NCI-H82 treated with DMSO at 0.1 percent for 48 hours (cell line): ENCODE results near the gene TPD52L2.
"Not testable (repeated sequence)": the region's sequence is repeated elsewhere in the genome, so short reads cannot be mapped to it uniquely, and the experiment has no call there.

Experiments used
- DNase-seq: peaks from one replicate; lab custom pipeline; 2025; ENCODE audit not compliant: unreplicated experiment; lab: John Stamatoyannopoulos, UW

The TPD52L2 gene

DNA sequence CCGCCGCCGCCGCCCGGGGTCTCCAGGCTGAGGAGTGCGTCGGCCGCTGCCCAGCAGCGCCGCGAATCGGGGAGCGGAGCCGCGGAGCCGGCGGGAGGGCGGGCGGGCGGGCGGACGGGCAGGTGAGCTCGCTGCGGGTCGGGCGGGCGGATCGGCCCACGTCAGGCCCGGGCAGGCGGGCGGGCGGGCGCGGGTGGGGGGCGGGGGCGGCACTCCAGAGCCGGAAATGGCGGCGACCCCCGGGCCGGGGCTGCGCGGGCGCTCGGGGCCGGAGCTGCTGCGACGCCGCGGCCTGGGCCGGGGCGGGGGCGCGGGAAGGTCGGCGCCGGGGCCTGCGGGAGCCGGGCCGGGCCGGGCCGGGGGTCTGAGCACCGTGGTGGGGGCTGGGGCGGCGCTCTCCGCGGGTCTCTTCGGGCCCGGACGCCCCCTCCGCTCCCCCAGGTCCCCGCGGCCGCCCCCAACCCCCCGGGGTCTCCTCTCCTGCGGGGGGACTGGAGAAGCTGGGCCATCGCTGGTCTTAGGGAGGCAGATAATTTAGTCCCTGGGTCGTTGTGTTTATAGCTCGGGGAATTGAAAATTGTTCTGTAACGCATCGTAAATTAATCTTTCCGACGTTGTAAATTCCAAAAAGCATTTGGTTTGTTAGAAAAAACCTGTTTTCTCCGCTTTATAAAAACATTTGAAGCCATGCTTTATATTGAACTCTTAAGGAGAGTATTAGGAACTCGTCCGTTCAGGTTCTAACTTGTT, 30.3 kb downstream of the TPD52L2 start:
- DNase-seq = no peak

DNA sequence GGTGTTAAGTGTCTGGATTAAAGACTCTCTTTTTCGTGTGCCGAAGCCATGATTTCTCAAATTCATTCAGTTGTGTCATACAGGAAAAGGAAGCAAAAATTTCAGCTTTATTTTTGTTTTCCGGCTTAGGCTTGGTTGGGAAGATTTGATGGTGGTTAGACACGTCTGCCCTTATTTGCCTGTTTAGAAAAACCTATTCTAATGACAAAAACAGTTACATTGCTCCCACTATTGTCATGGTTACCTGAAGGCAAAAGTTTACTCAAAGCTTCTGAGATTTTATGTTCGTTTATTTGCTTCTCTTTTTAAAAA, 30.8 kb downstream of the TPD52L2 start:
- no peak for DNase-seq

GRCh38 chr20:63896264-63897105, 31.4 kb downstream of the TPD52L2 start:
- no peak for DNase-seq

DNA sequence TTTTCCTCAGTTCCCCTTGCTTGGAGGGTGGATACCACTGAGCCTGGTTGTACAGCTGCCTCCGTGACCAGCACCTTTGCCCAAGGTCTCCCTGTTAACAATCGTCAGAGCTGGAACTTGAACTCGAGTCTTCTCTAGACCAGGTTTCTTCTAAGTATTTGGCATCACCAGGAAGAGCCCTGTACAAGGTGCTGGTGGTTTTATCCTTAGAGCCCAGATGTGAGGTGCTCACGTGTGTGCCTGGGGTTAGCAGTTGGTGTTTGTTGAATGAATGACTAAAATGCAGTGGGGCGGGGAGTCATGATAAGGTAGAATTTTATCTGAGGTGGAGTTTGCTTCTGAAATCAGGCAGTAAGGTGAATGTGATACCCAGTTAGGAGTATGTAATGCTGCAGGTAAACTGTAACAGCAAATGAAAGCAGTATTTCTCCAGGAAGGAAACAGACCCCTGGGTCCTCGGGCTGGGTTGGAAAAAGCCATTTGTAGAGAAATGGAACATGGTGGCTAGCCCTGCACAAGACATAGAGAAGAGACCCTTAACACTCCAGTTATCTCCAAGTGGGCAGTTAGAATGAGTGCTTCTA, 33.0 kb downstream of the TPD52L2 start:
- DNase-seq = no peak

DNA sequence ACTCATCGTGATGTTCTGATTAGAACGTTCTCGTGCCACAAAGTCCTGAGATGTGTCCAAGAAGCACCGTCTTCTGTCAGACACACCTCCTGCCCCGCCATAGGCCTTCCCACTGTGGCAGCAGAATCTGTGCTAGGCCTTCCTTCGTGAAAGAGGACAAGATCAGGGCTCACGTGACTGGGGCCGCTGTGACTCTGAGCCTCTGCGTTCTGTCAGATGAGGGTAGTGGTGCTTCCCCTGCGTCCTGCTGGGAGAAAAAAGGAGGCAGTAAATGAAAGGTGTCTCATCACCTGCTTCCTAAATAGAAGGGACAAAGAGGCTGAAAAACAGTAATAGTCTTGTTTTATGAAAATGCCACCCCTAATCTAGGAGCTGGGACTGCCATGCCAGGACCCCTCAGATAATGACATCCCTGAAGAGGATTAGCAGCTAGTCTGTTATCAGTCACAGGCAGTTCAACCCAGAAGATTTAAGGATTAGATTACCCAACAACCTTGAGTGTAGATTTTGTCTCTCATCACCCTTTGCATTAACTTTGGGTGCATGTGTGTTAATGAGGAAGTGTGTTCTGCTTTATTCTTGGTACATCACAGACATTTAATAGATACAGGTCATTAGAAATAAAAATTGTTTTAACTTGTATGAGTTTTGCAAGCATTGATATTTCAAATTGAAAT, 34.0 kb downstream of the TPD52L2 start:
- peak; percentile 84 for DNase-seq

DNA sequence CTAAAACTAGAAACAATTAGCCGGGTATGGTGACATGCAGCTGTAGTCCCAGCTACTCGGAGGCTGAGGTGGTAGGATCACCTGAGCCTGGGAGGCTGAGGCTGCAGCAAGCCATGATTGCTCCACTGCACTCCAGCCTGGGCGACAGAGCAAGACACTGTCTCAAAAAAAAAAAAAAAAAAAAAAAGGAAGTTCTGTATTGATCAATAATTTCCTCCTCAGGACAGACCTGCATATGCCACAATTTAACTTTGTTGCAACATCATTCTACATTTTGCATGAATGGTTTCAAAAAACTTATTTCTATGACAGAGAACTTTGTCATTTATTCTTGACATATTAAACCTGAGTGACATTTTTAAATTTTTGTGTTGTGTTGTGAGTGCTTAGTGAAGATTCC, 35.3 kb downstream of the TPD52L2 start:
- DNase-seq = no peak

- DNase-seq = no peak
These were observed 38.9 kb downstream of the TPD52L2 start for GRCh38 chr20:63903796-63904561.

GRCh38 chr20:63908008-63908682, 43.1 kb downstream of the TPD52L2 start:
- no peak for DNase-seq

DNA sequence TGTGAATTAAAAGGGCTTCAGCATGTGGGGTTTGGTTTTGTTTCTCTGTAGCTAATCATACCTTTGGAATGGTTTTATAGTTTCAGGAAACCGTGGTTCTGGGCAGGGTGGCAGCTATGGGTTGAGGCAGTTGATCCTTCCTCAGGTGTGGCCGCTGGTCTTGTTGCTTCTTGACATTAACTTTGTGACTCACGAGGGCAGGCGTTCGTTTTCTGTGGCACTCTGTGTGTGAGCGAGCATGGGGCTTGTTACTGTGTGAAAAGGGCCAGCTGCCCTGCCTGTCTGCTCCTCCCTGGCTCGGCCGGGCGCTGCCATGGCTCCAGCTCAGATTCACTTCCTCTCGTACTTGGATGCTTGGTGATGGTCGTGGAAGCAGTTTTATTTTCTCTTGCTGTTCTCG, 46.1 kb downstream of the TPD52L2 start:
- DNase-seq = no peak

DNA sequence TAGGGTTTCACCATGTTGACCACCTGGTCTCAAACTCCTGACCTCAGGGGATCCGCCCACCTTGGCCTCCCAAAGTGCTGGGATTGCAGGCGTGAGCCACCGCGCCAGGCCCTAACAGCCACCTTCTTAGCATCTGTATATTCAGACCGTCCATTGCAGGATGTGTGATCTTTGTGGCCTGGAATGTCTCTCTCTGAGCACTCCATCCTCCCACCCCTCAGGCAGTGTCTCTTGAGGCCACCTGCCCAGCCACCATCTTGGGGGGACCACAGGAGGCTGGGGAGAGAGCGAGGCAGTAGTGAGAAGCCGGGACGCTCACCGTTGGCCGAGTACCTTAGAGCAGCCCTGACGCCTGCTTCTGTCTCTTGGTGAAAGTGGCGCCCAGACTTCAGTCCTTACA, 48.7 kb downstream of the TPD52L2 start:
- no peak for DNase-seq

DNA sequence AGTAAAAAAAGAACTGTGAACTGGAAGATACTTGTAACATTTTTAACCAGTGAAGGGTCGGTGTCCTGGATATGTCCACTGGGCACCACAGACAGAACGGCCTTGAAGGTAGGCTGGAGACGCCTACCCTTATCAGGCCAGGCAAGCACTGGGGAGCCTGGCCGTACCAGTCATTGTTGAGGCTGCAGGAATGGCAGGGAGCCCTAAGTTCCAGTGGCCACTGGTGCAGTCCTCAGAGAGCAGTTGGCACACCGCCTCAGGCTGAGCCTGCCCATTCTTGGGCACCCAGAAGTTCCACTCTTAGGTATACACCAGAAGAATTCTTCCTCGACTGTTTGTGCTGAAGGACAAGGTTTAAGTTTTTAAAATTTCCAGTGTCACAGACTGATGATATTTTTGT, 50.4 kb downstream of the TPD52L2 start:
- DNase-seq = no peak

GRCh38 chr20:63916371-63916939, 51.4 kb downstream of the TPD52L2 start:
- not testable (repeated sequence) for DNase-seq

GRCh38 chr20:63917811-63918210, 52.7 kb downstream of the TPD52L2 start:
- no peak for DNase-seq

DNA sequence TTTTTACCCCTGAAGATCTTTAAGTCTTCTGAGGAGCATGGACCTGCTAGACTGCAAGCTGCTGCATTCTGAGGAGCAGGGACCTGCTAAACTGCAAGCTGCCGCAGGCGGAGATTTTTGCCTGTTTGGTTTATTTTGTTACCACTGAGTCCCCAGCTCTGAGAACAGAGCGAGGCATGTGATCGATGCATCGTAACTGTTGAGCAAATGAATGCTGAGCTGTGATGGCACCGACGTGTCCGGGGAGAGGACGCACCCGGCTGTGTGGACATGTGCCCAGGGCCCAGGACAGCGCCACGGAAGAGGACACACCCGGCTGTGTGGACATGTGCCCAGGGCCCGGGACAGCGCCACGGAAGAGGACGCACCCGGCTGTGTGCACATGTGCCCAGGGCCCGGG, 54.1 kb downstream of the TPD52L2 start:
- no peak for DNase-seq

- no peak for DNase-seq
These were observed 55.2 kb downstream of the TPD52L2 start for GRCh38 chr20:63920226-63920625.

GRCh38 chr20:63923651-63924050, 58.6 kb downstream of the TPD52L2 start:
- no peak for DNase-seq

DNA sequence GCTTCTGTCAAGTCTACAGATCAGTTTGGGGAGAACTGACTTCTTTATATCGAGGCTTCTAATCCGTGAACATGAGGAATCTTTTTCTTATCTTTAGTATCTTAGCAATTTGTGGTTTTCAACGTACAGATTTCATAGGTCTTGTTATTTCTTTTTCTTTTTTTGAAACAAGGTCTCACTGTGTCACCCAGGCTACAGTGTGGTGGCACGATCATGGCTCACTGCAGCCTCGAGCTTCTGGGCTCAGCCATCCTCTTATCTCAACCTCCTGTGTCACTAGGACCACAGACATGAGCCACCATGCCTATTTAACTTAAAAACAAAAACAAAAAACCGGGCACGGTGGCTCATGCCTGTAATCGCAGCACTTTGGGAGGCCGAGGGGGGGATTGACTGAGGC, 59.2 kb downstream of the TPD52L2 start:
- no peak for DNase-seq

DNA sequence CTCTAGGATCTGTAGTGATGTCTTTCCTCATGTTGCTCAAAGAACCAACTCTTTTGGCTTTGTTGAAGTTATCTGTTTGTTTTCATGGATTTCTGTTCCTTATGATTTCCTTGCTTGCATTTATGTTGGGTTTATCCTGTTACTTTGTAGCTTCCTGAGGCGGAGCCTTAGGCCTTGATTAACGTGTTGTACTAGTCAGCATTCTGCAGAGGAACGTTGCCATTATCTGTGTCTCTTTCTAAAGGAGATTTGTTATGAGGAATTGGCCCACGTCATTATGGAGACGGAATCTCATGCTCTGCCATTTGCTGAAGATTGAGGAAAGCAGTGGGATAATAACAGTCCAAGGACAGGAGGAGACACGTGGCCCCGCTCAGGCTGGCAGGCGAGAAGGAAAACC, 61.2 kb downstream of the TPD52L2 start:
- DNase-seq = no peak

- DNase-seq = no peak
These were observed 64.0 kb downstream of the TPD52L2 start for GRCh38 chr20:63929071-63929470.

DNA sequence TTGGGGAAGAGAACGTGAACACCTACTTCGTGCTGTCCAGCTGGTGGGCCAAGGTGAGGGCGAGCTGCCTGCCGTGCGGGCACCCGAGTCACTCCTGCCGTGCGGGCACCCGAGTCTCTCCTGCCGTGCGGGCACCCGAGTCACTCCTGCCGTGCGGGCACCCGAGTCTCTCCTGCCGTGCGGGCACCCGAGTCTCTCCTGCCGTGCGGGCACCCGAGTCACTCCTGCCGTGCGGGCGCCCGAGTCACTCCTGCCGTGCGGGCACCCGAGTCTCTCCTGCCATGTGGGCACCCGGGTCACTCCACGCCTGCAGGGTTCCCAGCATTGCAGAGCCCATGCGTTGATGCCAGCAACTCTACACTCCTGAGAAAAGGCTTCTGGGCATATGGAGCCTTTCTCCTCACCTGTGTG, 64.4 kb downstream of the TPD52L2 start:
- not testable (repeated sequence) for DNase-seq
